B cell (primary cell): ENCODE measurements around the gene ZNF420. TPM values are rescaled to one million over a fixed set of nuclear protein-coding genes. Genes with fewer than 3 reads are reported as not detected.
"Not testable (repeated sequence)": the region's sequence is repeated elsewhere in the genome, so short reads cannot be mapped to it uniquely, and the experiment has no call there.

ENCODE experiments used
- ATAC-seq: fragments of 200-7000 bp; cut with Tn5 transposase; one replicate; pipeline ENCODE4 v1.10.0; 2021; ENCODE audit warnings: low read depth, mild to moderate bottlenecking, moderate number of reproducible peaks, moderate library complexity
- CTCF ChIA-PET: fragments of 350-600 bp; sonication (Branson Sonifier 250); formaldehyde crosslinking; loops from one replicate; lab custom pipeline; 2021; ENCODE audit warnings: antibody characterized with exemption, inconsistent platforms; lab: Charles Lee
- POLR2A ChIA-PET: fragments of 350-600 bp; sonication (Branson Sonifier 250); formaldehyde crosslinking; loops from one replicate; lab custom pipeline; 2021; ENCODE audit warnings: antibody characterized with exemption; lab: Charles Lee
- DNase-seq: peaks from one replicate; pipeline ENCODE4 v3.0.0; 2013
- H2AFZ ChIP-seq: 2 replicates; pipeline ENCODE4 v1.6.1; 2012; ENCODE audit warnings: mild to moderate bottlenecking, low read depth, low read length; ENCODE audit not compliant: insufficient read depth, poor library complexity, severe bottlenecking
- H3K27ac ChIP-seq, 2 donors: 1 replicate in 1 of 2; 2 replicates in 1 of 2; pipeline ENCODE4 v1.5.1; 2012 to 2013; ENCODE audit warnings: low read length in 2 of 2, mild to moderate bottlenecking in 2 of 2, moderate library complexity in 1 of 2
- H3K27me3 ChIP-seq, 4 experiments: fragments of 200-600 bp in 1 of 4; sonication (generic) in 1 of 4; replicated peaks in 1 of 4; 1 replicate in 2 of 4; 2 replicates in 2 of 4; pipeline versions ENCODE4 v1.6.1 to v1.7.0; 2013 to 2016; ENCODE audit warnings: low read length in 3 of 4, mild to moderate bottlenecking in 2 of 4, mixed read lengths in 1 of 4, moderate library complexity in 1 of 4; ENCODE audit not compliant: insufficient read depth in 4 of 4, control insufficient read depth in 3 of 4; ENCODE audit errors: control extremely low read depth in 1 of 4
- H3K36me3 ChIP-seq, 2 experiments: replicated peaks in 1 of 2; 1 replicate in 1 of 2; 2 replicates in 1 of 2; pipeline versions ENCODE4 v1.6.1 to v1.7.1; 2013; ENCODE audit warnings: low read length in 1 of 2; ENCODE audit not compliant: insufficient read depth in 2 of 2, control insufficient read depth in 1 of 2; ENCODE audit errors: control extremely low read depth in 1 of 2, extremely low read depth in 1 of 2
- H3K4me1 ChIP-seq, 2 donors: fragments of 200-600 bp in 1 of 2; sonication (generic) in 1 of 2; 1 replicate in 1 of 2; 2 replicates in 1 of 2; pipeline versions ENCODE4 v1.5.1 to v1.6.1; 2013 to 2017; ENCODE audit warnings: low read length in 2 of 2; ENCODE audit not compliant: control insufficient read depth in 2 of 2, insufficient read depth in 2 of 2
- H3K4me2 ChIP-seq: replicated peaks from 2 replicates; pipeline ENCODE3; 2012; ENCODE audit warnings: mild to moderate bottlenecking, low read depth, low read length; ENCODE audit not compliant: poor library complexity, severe bottlenecking
- H3K4me3 ChIP-seq, 5 experiments: fragments of 200-600 bp in 1 of 5; sonication (generic) in 1 of 5; 1 replicate in 3 of 5; 2 replicates in 2 of 5; pipeline versions ENCODE4 v1.5.1 to v1.7.0; 2011 to 2016; ENCODE audit warnings: low read length in 4 of 5, mild to moderate bottlenecking in 4 of 5, low read depth in 2 of 5, control low read depth in 1 of 5, moderate library complexity in 1 of 5; ENCODE audit not compliant: insufficient read depth in 1 of 5; ENCODE audit errors: control extremely low read depth in 1 of 5, extremely low read depth in 1 of 5
- H3K79me2 ChIP-seq: fragments of 200-600 bp; sonication (generic); one replicate; pipeline ENCODE4 v1.6.0; 2016; ENCODE audit warnings: low read length; ENCODE audit not compliant: control insufficient read depth, insufficient read depth
- H3K9ac ChIP-seq: fragments of 200-600 bp; sonication (generic); 2 replicates; pipeline ENCODE4 v1.6.1; 2017; ENCODE audit warnings: mild to moderate bottlenecking, low read length, moderate library complexity
- H3K9me3 ChIP-seq, 3 donors: one replicate each; pipeline versions ENCODE4 v1.6.1 to v1.7.1; 2013; ENCODE audit warnings: low read length in 2 of 3; ENCODE audit not compliant: control insufficient read depth in 2 of 3, insufficient read depth in 1 of 3; ENCODE audit errors: control extremely low read depth in 1 of 3
- H4K20me1 ChIP-seq: 2 replicates; pipeline ENCODE4 v1.6.0; 2012; ENCODE audit warnings: mild to moderate bottlenecking, low read length; ENCODE audit not compliant: insufficient read depth, control insufficient read depth, poor library complexity, severe bottlenecking
- H3K27ac Mint-ChIP-seq: one replicate; pipeline ENCODE4 v1.8.0; 2021; ENCODE audit warnings: mixed read lengths
- H3K27me3 Mint-ChIP-seq: one replicate; pipeline ENCODE4 v1.8.0; 2021; ENCODE audit warnings: mixed read lengths
- H3K4me1 Mint-ChIP-seq: one replicate; pipeline ENCODE4 v1.8.0; 2021; ENCODE audit warnings: mixed read lengths
- H3K4me3 Mint-ChIP-seq: one replicate; pipeline ENCODE4 v1.8.0; 2021; ENCODE audit warnings: mixed read lengths
- H3K9me3 Mint-ChIP-seq: one replicate; pipeline ENCODE4 v1.8.0; 2022; ENCODE audit warnings: mixed read lengths; ENCODE audit not compliant: insufficient read depth
- EZH2 ChIP-seq: IDR thresholded peaks from 2 replicates; pipeline ENCODE4 v1.6.1; 2012; ENCODE audit warnings: borderline replicate concordance, low read depth, mild to moderate bottlenecking, moderate library complexity, low read length; ENCODE audit not compliant: insufficient read depth, poor library complexity, severe bottlenecking
- WGBS: methylation state at CpG from one replicate; pipeline ENCODE4 v1.1.5; 2013; ENCODE audit warnings: missing lambda C conversion rate; ENCODE audit not compliant: insufficient coverage; 5-methylcytosine and 5-hydroxymethylcytosine counted together
- intact Hi-C: fragments of 100-400 bp; cut with micrococcal nuclease; formaldehyde crosslinking; loops from one replicate; pipeline ENCODE4 v1.10.0; 2022
- polyA plus RNA-seq: library from polyadenylated mRNA; depleted of rRNA; stranded (reverse); fragments of >200 nt; gene quantifications from 2 replicates; pipeline ENCODE4 v1.2.3, GENCODE V29; 2012
- total RNA-seq, 2 donors: library from RNA; stranded (reverse); fragments of 120-200 nt in 1 of 2; gene quantifications; 1 replicate in 1 of 2; 2 replicates in 1 of 2; pipeline versions ENCODE4 v1.2.3 to v1.2.4, GENCODE V29; 2013 to 2022
- TF ChIP-seq, protein P1 (sequence below): fragments of 200-600 bp; IDR thresholded peaks from one replicate; pipeline ENCODE4 v1.8.0; 2022; ENCODE audit warnings: antibody characterized with exemption, mild to moderate bottlenecking

The ZNF420 gene
- total and polyA plus RNA-seq, 2 donors (not counting 1 experiment from before 2014, with no cell fraction given), result 10.4 to 17.4 TPM

GRCh38 chr19:37059142-37059541 is 19.1 kb upstream of the ZNF420 start:
- H3K27ac ChIP-seq, result no peak overlapping the region
- TF ChIP-seq EZH2, result no peak
- TF ChIP-seq, protein P1, sequence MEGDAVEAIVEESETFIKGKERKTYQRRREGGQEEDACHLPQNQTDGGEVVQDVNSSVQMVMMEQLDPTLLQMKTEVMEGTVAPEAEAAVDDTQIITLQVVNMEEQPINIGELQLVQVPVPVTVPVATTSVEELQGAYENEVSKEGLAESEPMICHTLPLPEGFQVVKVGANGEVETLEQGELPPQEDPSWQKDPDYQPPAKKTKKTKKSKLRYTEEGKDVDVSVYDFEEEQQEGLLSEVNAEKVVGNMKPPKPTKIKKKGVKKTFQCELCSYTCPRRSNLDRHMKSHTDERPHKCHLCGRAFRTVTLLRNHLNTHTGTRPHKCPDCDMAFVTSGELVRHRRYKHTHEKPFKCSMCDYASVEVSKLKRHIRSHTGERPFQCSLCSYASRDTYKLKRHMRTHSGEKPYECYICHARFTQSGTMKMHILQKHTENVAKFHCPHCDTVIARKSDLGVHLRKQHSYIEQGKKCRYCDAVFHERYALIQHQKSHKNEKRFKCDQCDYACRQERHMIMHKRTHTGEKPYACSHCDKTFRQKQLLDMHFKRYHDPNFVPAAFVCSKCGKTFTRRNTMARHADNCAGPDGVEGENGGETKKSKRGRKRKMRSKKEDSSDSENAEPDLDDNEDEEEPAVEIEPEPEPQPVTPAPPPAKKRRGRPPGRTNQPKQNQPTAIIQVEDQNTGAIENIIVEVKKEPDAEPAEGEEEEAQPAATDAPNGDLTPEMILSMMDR, result no peak
- no peak overlapping the region for H3K4me2 ChIP-seq
- DNase-seq (no peak), ATAC-seq (no peak)
- H3K4me3 ChIP-seq, result no peak overlapping the region
- H3K27me3 ChIP-seq, result no peaks in the 10 kb centered on the region
- H4K20me1 ChIP-seq, result no peaks in the 10 kb centered on the region
- Mint-ChIP-seq H3K27me3 (peaks cover 8% of the 10 kb centered on the region), H3K4me1 (no peaks in the 10 kb centered on the region), H3K9me3 (peaks cover 12% of the 10 kb centered on the region), H3K27ac (no peak overlapping the region), H3K4me3 (no peak overlapping the region)
- no peak overlapping the region for H3K9ac ChIP-seq
- no peak overlapping the region for H2AFZ ChIP-seq
- peaks cover 5 to 66% (median 7%) of the 10 kb centered on the region in 3 donors for H3K9me3 ChIP-seq
- intact Hi-C loops, result no loop called here
- ChIA-PET POLR2A (no interaction called here), CTCF (no interaction called here)
- H3K4me1 ChIP-seq, result no peaks in the 10 kb centered on the region
- no peaks in the 10 kb centered on the region for H3K79me2 ChIP-seq
- no peaks in the 10 kb centered on the region for H3K36me3 ChIP-seq
- WGBS, result 65% methylated on average over 39 of the region's 39 CpGs

- H4K20me1 ChIP-seq, H3K27me3 ChIP-seq, H3K4me3 Mint-ChIP-seq, DNase-seq, POLR2A ChIA-PET, H3K9ac ChIP-seq, H2AFZ ChIP-seq, H3K27ac Mint-ChIP-seq, intact Hi-C loops, ATAC-seq, CTCF ChIA-PET, H3K4me1 Mint-ChIP-seq, H3K4me2 ChIP-seq, H3K27ac ChIP-seq, H3K27me3 Mint-ChIP-seq, H3K9me3 Mint-ChIP-seq, H3K4me3 ChIP-seq, H3K4me1 ChIP-seq, H3K36me3 ChIP-seq, H3K79me2 ChIP-seq: not testable (repeated sequence)
- peaks cover 0 to 26% (median 21%) of the 10 kb centered on the region in 3 donors for H3K9me3 ChIP-seq
- WGBS, result 100% methylated on average over 1 of the region's 4 CpGs
Measured at GRCh38 chr19:37064886-37065285, 13.3 kb upstream of the ZNF420 start.
